Fibroblast of skin of right biceps (primary cell): ENCODE results near the gene WDR35.
"Not testable (repeated sequence)": the region's sequence is repeated elsewhere in the genome, so short reads cannot be mapped to it uniquely, and the experiment has no call there.

Source experiments
- DNase-seq: peaks from one replicate; pipeline ENCODE4 v3.0.0-alpha.2; 2013

Gene WDR35

GRCh38 chr2:19890104-19890503 lies 99.8 kb downstream of the WDR35 start:
- DNase-seq: no peak

GRCh38 chr2:19888831-19889230 lies 101.1 kb downstream of the WDR35 start:
- DNase-seq: no peak

DNA sequence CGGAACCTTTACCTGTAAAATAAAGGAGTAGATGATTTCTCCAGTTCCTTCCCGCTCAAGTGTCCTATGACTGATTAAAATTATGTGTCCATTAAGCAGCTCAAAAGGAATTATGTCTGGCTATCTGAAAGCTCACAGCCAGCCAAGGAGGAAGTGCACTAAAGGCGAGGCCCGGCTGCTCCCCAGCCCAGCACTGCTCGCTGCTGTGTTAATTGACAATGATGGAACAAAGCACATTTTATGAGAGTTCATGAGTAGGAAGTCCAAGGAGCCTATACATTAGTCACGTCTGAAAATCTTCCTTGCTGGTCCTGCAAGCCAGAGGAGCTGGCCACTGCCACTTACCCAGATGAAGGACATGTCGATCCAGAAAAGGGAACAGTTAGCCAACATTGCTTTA lies 102.4 kb downstream of the WDR35 start:
- no peak for DNase-seq

- DNase-seq: no peak
These were observed 103.6 kb downstream of the WDR35 start for GRCh38 chr2:19886261-19886660.

DNA sequence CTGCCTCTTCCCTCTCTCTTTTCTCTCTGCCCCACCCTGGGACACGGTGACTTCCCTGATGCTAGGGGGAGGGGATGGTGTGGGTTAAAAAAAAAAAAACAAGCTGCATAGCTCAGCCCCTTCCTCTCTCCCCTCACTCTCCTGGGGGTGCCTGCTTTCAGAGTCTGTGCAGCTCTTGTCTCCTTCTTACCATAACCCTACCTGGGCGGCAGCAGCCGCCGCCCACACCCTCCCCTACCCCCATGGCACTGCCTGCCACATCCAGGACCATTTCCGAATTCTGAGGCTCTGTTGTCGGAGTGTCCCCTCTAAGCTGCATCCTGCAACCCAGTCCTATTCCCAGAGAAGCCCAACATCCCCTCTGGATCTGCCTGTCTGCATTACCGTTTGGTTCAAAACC lies 104.1 kb downstream of the WDR35 start:
- no peak for DNase-seq

- DNase-seq: no peak
These were observed 105.8 kb downstream of the WDR35 start for GRCh38 chr2:19883971-19884720.

DNA sequence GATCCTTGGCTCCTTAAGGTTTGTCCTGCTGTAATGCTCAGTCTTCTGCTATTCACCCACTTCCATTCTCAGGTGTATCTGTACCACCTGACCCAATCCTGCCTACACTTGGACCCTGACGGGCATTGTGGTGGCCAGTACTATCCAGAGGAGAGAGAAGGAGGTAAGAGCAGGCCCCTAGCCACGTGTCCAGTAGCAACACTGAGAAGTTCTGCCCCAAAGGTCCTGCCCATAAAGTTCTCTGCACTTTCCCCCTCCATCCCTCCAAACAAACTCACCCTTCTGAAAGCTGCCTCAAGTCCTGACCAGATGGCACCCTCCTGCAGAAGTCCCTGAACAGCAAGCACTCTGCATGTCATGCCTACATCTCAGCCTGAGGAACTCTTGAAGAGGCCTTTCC lies 106.4 kb downstream of the WDR35 start:
- no peak for DNase-seq

- DNase-seq: no peak
These were observed 107.6 kb downstream of the WDR35 start for GRCh38 chr2:19882286-19882685.

- DNase-seq: no peak
These were observed 108.0 kb downstream of the WDR35 start for GRCh38 chr2:19881908-19882265.

GRCh38 chr2:19881221-19881907 lies 108.5 kb downstream of the WDR35 start:
- DNase-seq: no peak

DNA sequence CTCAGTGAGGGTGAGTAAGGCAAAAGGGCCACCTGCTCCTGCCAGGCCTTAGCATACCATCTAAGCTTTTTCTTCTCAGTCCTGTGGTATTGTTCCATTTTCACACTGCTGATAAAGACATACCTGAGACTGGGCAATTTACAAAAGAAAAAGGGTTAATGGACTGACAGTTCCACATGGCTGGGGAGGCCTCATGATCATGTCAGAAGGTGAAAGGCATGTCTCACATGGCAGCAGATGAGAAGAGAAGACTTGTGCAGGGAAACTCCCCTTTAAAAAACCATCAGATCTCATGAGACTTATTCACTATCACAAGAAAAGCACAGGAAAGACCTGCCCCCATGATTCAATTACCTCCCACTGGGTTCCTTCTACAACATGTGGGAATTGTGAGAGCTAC lies 109.7 kb downstream of the WDR35 start:
- not testable (repeated sequence) for DNase-seq

DNA sequence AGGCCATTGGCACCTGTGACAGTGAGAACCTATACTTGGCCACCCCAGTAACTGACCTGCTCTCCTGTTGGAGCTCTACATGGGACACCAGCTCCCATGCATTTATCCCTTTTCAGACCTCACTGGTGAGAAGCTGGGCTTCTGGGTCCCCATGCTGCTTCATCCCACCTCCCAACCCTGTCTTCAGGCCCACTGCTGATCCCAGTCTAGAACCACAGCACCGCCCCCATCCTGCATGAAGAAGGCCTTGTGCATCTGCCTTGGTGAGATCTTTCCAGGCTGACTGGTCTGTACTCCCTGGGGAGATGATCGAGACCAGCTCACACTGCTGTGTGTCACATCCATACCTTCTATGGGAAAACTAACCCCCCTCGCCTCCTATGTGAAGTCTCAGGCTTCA lies 110.8 kb downstream of the WDR35 start:
- peak; percentile 46 for DNase-seq

DNA sequence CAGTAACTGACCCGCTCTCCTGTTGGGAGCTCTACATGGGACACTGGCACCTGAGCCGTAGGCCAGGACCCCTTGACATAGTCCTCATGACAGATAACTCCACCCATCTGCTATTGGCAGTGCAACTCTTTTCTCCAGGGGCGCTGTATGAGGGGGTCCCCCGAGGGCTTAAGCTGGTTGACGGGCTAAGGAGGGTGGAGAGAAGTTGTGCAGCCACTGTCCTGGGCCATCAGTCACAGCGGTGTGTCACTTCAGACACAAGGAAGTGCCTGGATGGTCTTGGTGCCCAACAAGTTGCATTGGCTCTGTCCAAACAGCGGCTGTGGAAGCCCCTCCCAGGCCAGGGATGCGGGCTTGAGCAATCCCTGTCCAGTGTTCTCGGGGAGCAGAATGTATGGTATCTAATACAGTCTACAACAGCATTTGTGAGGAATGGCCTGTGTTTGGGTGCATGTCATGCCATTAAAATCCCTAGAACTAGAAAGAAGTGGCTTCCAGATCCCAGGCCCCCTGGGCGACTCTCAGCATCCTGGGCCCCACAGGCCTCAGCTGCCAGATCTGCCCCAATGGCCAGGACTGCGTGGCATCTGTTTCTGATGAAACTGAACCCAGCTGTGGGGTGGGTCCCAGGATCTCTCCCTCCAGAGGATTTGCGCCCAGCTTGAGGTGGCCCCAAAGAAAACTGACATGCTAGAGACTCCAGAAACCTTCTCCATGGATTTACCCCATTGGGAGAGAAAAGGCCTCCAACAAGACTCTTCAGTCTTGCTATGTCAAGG lies 111.4 kb downstream of the WDR35 start:
- no peak for DNase-seq

DNA sequence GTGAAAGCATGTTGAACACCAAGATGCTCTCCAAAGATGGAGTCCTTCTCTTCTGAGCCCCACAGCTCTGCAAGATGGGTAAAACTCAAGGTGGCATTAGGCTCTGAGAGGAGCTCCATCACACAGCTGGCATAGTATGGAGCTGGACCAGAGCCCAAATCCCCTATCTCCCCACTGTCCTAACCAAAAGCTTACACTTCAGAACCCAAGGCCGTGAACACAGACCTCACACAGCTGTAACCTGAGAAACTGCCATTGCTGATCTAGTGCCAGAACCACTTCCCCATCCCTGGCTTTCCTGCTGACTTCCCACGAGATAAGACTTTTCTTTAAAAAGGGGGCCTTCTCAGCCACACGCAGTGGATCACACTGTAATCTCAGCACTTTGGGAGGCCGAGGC lies 113.2 kb downstream of the WDR35 start:
- no peak for DNase-seq

DNA sequence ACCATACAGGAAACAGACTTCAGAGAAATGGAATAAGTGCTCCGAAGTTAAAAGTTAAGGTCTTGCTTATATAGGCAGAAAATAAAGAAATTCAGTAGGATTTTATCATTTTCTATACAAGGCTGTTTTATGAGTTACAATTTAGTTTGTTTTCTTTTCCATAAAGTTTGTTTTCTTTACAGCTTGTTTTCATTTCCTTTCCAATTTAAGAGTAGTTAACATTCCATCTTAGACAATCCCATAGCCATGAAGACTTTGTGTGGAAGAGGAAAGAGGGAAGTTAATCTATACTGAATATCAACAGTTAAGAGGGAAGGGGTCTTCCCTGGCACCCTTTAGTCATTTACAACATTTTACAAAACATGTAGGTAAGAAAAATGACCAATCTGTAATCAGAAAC lies 114.6 kb downstream of the WDR35 start:
- DNase-seq: no peak

DNA sequence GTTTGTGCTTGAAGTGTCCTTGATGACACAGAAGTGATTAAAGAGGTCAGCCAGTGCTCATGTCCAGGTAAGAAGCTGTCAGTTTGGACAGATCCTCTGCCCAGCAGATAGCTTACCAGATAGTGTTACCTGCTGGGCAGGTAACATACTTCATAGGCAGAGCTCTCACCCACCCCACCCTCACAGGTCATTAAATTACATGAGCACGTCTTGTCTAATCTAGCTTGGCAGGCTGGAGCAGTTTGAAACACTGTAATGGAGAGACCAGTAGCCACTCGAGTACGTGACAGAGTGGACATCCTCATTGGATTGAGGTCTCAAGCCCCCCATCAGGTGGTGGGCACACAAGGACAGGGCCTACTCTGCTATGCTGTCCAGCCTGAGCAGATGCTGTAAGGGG lies 115.2 kb downstream of the WDR35 start:
- DNase-seq: no peak

GRCh38 chr2:19873014-19873413 lies 116.9 kb downstream of the WDR35 start:
- DNase-seq: no peak

DNA sequence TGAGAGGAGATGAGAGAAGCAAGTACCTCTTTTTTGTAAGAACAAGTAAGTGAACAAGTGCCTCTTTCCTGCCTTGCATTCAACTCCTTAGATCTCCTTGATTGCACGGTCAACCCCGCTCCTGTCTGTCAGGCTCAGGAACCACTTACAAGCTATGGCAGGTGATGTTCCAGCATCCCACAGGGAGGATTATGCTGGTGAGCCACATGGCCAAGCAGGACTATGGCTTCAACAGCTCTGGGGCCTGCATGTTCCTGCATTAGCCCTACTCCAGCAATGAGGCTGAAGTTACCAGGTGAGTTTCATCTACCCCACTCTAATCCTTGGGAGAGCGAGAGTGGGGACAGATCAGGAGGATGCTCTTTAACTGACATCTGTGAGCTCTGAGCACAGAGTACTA lies 117.6 kb downstream of the WDR35 start:
- DNase-seq: no peak

GRCh38 chr2:19871836-19872235 lies 118.1 kb downstream of the WDR35 start:
- DNase-seq: no peak

GRCh38 chr2:19870792-19871191 lies 119.1 kb downstream of the WDR35 start:
- DNase-seq: no peak

DNA sequence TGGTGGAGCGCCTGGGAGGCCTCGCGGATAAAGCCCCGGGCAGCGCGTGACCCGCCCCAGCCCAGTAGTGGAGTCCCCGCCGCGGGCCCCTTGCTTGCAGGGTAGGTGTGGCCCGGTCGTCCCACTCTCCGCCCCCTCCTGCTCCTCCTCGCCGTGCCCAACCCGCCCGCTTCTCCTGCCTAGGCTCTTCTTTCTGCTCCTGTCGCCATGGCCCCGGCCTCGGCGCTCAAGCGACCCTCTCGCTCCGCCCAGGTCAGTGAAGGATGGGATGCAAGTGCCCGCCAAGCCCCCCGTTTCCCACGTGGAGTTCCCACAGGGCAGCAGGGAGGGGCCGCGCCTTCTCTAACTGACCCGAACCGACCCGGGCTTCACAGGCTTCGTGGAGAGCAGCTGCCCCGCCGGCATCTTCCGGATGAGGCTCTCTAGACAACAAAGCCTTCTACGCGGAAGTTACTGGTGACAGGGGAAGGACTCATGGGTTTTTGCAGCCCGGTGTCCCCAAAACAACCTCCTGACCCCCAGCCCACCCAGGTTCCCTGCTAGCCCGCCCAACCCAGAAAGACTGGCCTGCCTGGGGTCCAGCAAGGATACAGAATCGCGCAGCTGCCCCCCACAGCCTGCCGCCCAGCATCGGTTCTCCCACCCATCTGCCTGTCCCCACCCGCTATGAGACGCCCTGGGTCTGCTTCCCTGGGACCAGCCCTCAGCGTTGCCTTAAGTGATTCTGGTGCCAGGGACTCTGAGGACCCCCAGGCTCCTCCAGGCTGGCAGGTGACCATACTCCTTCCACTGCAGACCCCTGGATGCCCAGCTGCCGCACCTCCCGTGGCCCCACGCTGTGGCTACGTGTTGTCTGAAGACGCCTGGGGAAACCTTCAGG lies 121.0 kb downstream of the WDR35 start:
- DNase-seq: peak; percentile 16

DNA sequence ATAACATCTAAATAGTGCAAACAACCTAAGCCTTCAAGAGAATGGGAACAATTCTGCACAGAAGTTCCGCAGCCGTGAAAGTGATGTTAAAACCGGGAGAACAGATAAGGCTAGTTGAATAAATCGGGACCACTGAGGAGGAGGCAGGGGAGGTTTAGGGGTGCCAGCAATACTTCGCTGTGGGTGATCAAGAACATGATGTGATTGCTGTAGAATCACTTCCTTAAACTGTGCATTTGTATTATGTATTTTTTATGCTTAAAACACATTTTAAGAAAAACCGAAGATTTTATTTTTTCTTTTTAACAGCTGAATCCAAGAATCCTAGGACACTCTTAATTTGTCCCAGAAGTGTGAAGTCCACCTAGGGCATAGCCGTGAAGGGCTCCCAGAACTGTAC lies 121.7 kb downstream of the WDR35 start:
- DNase-seq: no peak

DNA sequence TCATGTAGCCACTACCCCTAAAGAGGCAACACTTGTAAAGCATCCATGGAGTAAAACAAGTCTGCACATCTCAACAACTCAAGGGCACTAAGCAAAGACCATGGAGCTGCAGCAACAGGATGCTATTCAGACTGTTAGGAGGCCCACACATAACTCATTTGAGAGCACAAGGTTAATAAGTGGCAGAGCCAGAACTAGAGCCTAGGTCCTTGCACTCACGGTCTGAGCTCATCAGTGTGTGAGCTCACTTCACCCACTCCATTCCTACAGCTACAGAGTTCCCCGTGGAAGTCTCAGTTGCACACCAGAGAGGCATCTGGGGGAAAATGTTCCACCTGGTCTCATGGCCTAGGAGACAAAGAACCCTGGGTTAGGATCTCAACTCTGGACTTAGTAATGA lies 123.1 kb downstream of the WDR35 start:
- DNase-seq: no peak
